Stomach (tissue), 4 donors: ENCODE results near the gene ANKRD22.

Source experiments
- EP300 ChIP-seq: sonication (generic); formaldehyde crosslinking; IDR thresholded peaks from one replicate; pipeline ENCODE4 v1.6.1; 2017; ENCODE audit warnings: antibody characterized with exemption
- TF ChIP-seq, protein P1 (sequence below), 7 experiments: fragments of 450-650 bp in 4 of 7; fragments of 200-600 bp in 3 of 7; sonication (generic) in 3 of 7; IDR thresholded peaks; one replicate each; pipeline ENCODE4 v1.5.1; 2016 to 2019; ENCODE audit warnings: antibody characterized with exemption in 7 of 7, control low read depth in 2 of 7, mild to moderate bottlenecking in 1 of 7

DNA sequence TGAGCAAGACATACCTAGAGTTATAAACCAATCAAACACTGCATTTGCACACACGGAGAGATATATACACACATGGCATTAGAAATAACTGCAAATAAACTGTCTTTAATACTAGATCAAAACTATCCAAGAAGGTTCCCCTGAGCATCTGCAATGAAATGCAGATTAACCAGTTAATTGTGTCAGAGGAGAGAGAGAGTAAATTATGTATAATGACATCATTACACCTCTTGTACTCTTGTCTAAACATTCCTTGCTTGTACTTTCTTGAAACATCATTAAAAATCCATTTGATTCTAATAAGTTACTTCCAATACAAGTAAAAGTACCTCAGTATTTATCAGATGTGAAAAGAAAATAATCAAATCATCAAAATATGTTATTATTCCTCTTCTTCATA, 932 bp downstream of the ANKRD22 start:
- TF ChIP-seq EP300, result no peak
- TF ChIP-seq, protein P1, sequence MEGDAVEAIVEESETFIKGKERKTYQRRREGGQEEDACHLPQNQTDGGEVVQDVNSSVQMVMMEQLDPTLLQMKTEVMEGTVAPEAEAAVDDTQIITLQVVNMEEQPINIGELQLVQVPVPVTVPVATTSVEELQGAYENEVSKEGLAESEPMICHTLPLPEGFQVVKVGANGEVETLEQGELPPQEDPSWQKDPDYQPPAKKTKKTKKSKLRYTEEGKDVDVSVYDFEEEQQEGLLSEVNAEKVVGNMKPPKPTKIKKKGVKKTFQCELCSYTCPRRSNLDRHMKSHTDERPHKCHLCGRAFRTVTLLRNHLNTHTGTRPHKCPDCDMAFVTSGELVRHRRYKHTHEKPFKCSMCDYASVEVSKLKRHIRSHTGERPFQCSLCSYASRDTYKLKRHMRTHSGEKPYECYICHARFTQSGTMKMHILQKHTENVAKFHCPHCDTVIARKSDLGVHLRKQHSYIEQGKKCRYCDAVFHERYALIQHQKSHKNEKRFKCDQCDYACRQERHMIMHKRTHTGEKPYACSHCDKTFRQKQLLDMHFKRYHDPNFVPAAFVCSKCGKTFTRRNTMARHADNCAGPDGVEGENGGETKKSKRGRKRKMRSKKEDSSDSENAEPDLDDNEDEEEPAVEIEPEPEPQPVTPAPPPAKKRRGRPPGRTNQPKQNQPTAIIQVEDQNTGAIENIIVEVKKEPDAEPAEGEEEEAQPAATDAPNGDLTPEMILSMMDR (IDR thresholded peaks at IDR 0.05), result no peak
